GM12874 (cell line): ENCODE measurements around the gene ITPRIP.

Experiments used
- TF ChIP-seq, protein P1 (sequence below): IDR thresholded peaks from 2 replicates; pipeline ENCODE4 v1.5.1; 2011; ENCODE audit warnings: low read depth, mild to moderate bottlenecking, control low read depth, low read length, moderate library complexity; ENCODE audit not compliant: insufficient read depth

ITPRIP gene

DNA sequence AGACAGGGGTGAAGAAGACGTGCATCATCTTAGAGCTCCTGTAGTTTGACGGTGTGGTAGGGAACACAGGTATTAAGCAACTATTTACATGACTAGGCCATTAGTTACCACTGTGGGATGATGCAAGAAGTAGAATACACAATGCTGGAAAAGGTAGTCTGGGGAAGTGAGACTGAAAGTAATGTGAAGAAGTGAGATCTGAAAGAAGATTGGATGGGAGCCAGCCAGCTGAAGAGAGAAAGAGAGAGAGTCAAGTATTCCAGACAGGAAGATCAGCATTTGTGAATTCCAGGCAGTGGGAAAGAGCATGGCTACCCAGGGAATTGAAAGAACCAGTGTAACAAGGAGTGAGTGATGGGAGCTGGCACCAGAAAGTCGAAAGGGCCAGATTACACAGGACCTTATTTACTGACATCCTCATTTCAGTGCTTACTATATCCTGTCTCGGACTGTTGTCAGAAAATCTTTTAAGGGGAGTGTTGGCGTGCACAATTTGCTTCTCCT is 11.4 kb upstream of the ITPRIP start:
- TF ChIP-seq, protein P1, sequence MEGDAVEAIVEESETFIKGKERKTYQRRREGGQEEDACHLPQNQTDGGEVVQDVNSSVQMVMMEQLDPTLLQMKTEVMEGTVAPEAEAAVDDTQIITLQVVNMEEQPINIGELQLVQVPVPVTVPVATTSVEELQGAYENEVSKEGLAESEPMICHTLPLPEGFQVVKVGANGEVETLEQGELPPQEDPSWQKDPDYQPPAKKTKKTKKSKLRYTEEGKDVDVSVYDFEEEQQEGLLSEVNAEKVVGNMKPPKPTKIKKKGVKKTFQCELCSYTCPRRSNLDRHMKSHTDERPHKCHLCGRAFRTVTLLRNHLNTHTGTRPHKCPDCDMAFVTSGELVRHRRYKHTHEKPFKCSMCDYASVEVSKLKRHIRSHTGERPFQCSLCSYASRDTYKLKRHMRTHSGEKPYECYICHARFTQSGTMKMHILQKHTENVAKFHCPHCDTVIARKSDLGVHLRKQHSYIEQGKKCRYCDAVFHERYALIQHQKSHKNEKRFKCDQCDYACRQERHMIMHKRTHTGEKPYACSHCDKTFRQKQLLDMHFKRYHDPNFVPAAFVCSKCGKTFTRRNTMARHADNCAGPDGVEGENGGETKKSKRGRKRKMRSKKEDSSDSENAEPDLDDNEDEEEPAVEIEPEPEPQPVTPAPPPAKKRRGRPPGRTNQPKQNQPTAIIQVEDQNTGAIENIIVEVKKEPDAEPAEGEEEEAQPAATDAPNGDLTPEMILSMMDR: no peak

DNA sequence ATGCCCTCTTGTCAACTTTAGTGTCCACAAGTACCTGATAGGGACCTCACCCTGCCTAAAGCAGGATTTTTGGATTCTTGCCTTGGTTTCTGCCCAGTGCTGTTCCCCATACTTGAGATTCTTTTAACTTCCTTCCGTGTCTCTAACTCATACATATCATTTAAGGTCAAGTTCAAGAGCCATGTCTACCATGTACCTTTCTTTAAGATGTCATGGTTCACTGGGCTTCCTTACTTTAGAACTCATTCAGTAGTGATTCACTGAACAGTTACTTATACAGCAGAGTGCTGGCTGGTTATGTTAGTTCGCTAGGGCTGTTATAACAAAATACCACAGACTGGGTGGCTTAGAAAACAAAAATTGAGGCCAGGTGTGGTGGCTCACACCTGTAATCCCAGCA is 10.3 kb upstream of the ITPRIP start:
- TF ChIP-seq, protein P1: no peak

DNA sequence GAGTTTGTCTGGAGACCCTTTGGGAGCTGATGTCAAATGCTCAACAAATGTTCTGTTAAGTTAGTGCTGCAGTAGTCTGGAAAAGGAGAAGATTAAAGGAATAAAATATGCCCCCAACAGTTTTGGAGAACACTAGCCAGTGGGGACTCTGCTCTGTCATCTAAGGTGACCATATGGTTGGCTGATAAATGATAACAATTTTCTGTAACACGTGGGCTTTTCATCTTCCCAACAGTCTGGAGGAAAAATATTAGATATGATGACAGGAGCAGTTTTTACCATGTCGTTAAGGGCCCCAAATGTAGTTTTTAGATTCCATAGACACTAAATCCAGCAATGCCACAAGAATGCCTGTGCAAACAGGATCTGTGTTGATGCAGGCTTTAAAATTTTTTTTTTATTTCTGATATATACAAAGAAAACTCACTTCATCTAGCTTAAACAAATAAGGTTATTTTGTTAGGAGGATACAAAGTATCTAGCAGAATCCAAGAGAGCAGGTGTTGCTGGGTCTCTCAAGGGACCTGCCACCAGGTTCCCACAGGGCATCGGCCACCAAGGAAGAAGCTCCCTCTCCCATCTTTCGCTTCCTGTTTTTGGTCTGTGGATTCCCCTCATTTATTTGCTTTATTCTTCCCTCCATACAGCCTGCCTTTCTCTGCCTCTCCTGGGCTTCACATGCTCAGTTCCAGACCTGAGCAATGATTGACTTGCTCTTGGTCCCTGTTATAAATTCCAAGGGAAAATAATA is 9.2 kb upstream of the ITPRIP start:
- TF ChIP-seq, protein P1: no peak

DNA sequence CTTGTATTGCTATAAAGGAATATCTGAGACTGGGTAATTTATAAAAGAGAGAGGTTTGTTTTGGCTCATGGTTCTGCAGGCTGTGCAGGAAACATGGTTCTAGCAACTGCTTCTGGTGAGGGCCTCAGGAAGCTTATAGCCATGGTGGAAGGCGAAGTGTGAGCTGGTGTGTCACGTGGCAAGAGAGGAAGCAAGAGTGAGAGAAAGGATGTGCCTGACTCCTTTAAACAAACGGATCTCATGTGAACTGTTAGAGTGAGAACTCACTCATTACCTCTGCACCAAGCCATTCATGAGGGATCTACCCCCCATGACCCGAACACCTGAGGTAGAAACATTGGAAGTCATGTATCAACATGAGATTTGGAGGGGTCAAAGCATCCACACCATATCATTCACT is 7.7 kb upstream of the ITPRIP start:
- TF ChIP-seq, protein P1: no peak

DNA sequence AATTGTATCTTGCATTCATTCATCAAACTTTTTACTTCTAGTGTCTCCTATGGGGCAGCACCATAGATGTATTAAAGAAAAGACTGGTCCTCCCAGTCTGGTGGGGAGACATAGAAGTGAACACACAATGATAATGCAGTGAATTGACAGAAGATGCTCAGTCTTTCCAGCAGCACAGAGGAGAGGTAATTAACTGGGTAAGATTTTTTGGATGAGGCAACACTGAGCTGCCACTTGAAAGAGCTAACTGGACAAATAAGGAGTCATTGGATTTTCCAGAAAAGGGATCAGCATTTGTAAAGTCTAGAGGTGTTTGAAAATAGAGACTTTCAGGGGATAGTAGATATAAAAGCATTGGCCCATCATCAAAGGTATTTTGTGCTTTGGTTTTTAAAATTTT is 7.2 kb upstream of the ITPRIP start:
- TF ChIP-seq, protein P1: no peak

DNA sequence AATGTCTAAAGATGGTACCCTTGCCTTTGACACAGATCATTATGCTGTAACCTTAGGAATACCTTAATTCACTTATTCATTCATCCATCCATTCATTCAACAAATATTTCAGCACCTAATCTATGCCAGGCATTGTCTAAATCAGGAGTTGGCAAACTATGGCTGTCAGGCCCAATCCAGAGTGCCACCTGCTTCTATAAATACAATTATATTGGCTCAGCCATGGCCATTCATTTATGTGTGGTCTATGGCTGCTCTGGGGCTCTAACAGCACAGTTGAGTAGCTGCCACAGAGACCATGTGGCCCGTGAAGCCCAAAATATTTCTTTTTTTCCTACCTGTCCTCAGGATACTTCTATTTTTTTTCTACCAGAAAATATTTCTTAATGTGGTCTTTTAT is 6.0 kb upstream of the ITPRIP start:
- TF ChIP-seq, protein P1: no peak

DNA sequence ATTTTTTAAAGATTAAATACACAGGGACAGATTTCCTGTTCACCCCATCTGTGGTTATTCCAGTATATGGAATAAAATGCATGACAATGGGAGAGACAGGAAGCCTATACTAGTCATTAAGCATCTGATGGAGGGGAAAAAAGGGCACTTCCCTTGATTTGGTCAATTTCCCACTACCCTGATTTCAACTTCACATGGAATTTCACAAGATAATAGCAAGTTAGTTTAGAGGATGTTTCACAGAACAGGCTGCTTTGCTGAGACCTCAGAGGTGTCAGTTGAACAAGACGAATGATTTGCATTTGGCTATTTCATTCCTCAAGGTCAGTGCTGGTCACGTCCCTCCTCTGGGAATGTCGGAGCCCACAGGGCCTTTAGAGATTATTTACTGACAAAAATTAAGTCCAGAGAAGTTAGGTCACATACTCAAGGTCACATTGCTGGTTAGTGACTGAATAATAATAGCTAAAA is 4.7 kb upstream of the ITPRIP start:
- TF ChIP-seq, protein P1: no peak
